Lower lobe of right lung (tissue), 2 donors: ENCODE results near the gene VPS26C. TPM values are rescaled to one million over a fixed set of nuclear protein-coding genes. Genes with fewer than 3 reads are reported as not detected.
"Not testable (repeated sequence)": the region's sequence is repeated elsewhere in the genome, so short reads cannot be mapped to it uniquely, and the experiment has no call there.

Experiments
- ATAC-seq, 2 donors: fragments of 200-7000 bp; cut with Tn5 transposase; one replicate each; pipeline ENCODE4 v1.9.1; 2020 to 2022; ENCODE audit warnings: mild to moderate bottlenecking in 2 of 2, moderate library complexity in 2 of 2
- DNase-seq: peaks from one replicate; pipeline ENCODE4 v3.0.0-alpha.2; 2020
- H3K27ac ChIP-seq: fragments of 200-600 bp; one replicate; pipeline ENCODE4 v1.8.0; 2022
- H3K27me3 ChIP-seq: fragments of 200-600 bp; one replicate; pipeline ENCODE4 v1.8.0; 2022; ENCODE audit warnings: low read depth
- H3K36me3 ChIP-seq: fragments of 200-600 bp; one replicate; pipeline ENCODE4 v1.8.0; 2022; ENCODE audit warnings: mild to moderate bottlenecking
- H3K4me1 ChIP-seq: fragments of 200-600 bp; one replicate; pipeline ENCODE4 v1.8.0; 2022
- H3K4me3 ChIP-seq: fragments of 200-600 bp; one replicate; pipeline ENCODE4 v1.8.0; 2022; ENCODE audit warnings: mild to moderate bottlenecking
- H3K9me3 ChIP-seq: fragments of 200-600 bp; one replicate; pipeline ENCODE4 v1.8.0; 2022
- intact Hi-C: fragments of 100-400 bp; cut with DNase I; formaldehyde crosslinking; loops from one replicate; pipeline ENCODE4 v1.11.0; 2022
- total RNA-seq: library from RNA; stranded (reverse); fragmentation: NEBNext Ultra II Directional; extraction: Animal tissue kit (Norgen Biotek cat#: 25700); gene quantifications from one replicate; pipeline ENCODE4 v1.2.1, GENCODE V29; 2021
- TF ChIP-seq, protein P1 (sequence below): fragments of 200-600 bp; IDR thresholded peaks from one replicate; pipeline ENCODE4 v1.8.0; 2022; ENCODE audit warnings: antibody characterized with exemption, mild to moderate bottlenecking
- donor health status: DM: no; HTN: yes; CAD: no; lungs with severe emphysema.

Gene VPS26C
- total RNA-seq, 1 donor from 2014 or later = 62.2 TPM

DNA sequence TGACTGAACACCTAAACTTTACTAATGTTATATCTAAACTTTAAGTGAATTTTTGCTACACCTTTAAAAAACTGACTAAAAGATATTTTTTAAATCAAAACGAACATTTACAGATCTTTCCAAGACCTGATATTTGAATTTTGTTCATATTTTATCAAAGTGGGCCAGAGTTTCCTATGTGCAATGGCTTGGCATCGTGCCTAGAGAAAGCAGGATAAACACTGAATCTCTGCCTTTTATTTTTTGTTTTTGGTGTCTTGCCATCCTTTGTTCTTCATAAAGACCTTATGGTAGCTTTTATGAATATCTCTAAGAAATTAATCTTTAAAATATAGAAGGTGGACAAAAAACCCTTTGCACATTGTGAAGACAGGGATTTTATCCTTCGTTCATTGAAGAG lies 25.8 kb upstream of the VPS26C start:
- H3K27ac ChIP-seq = no peak overlapping the region
- H3K4me1 ChIP-seq = peaks cover 7% of the 10 kb centered on the region
- H3K9me3 ChIP-seq = no peaks in the 10 kb centered on the region
- TF ChIP-seq, protein P1, sequence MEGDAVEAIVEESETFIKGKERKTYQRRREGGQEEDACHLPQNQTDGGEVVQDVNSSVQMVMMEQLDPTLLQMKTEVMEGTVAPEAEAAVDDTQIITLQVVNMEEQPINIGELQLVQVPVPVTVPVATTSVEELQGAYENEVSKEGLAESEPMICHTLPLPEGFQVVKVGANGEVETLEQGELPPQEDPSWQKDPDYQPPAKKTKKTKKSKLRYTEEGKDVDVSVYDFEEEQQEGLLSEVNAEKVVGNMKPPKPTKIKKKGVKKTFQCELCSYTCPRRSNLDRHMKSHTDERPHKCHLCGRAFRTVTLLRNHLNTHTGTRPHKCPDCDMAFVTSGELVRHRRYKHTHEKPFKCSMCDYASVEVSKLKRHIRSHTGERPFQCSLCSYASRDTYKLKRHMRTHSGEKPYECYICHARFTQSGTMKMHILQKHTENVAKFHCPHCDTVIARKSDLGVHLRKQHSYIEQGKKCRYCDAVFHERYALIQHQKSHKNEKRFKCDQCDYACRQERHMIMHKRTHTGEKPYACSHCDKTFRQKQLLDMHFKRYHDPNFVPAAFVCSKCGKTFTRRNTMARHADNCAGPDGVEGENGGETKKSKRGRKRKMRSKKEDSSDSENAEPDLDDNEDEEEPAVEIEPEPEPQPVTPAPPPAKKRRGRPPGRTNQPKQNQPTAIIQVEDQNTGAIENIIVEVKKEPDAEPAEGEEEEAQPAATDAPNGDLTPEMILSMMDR = no peak
- no peaks in the 10 kb centered on the region for H3K27me3 ChIP-seq
- H3K4me3 ChIP-seq = no peak overlapping the region
- intact Hi-C loops = no loop called here
- ATAC-seq (no peak), DNase-seq (no peak)
- H3K36me3 ChIP-seq = no peaks in the 10 kb centered on the region

DNA sequence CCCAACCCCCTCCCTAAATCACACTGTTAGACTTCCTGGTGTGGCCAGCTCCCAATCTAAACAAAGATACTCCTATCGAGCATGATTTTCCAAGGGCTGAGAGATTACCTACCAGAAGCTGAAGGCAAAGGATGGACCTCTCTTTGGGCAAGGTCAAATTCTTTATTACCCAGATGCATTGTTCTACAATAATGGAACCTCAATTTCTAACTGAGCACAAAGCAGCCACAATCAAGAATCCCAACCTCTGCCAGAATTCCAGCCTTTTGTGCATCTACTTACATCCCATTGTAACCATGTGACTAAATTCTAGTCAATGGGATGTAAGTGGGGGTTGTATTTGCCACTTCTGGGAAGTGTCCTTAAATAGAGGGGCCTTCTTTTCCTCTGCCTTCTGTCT lies 24.9 kb upstream of the VPS26C start:
- Histone ChIP-seq H3K27me3 (no peaks in the 10 kb centered on the region), H3K9me3 (no peaks in the 10 kb centered on the region), H3K4me3 (no peak overlapping the region), H3K4me1 (peaks cover 7% of the 10 kb centered on the region), H3K27ac (no peak overlapping the region), H3K36me3 (no peaks in the 10 kb centered on the region)
- DNase-seq (no peak), ATAC-seq (no peak)
- TF ChIP-seq, protein P1 = no peak
- intact Hi-C loops = no loop called here

DNA sequence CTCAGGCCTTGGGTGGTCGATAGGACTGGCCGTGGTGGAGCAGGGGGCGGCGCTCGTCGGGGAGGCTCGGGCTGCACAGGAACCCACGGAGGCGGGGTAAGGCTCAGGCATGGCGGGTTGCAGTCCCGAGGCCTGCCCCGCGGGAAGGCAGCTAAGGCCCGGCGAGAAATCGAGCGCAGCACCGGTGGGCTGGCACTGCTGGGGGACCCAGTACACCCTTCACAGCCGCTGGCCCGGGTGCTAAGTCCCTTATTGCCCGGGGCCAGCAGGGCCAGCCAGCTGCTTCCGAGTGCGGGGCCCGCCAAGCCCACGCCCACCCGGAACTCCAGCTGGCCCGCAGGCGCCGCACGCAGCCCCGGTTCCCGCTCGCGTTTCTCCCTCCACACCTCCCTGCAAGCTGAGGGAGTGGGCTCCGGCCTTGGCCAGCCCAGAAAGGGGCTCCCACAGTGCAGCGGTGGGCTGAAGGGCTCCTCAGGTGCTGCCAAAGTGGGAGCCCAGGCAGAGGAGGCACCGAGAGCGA lies 16.1 kb upstream of the VPS26C start:
- H3K27ac ChIP-seq, H3K27me3 ChIP-seq, intact Hi-C loops, DNase-seq, H3K36me3 ChIP-seq, H3K9me3 ChIP-seq, ATAC-seq, H3K4me3 ChIP-seq, H3K4me1 ChIP-seq: not testable (repeated sequence)

DNA sequence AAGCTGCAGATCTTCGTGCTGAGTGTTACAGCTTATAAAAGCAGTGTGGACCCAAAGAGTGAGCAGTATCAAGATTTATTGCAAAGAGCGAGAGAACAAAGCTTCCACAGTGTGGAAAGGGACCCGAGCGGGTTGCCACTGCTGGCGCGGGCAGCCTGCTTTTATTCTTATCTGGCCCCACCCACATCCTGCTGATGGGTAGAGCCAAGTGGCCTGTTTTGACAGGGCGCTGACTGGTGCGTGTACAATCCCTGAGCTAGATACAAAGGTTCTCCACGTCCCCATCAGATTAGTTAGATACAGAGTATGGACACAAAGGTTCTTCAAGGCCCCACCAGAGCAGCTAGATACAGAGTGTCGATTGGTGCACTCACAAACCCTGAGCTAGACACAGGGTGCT lies 15.5 kb upstream of the VPS26C start:
- intact Hi-C loops, DNase-seq, H3K9me3 ChIP-seq, H3K4me1 ChIP-seq, H3K36me3 ChIP-seq, ATAC-seq, H3K27me3 ChIP-seq, H3K27ac ChIP-seq: not testable (repeated sequence)
- peak overlapping the region; percentile 30 for H3K4me3 ChIP-seq

DNA sequence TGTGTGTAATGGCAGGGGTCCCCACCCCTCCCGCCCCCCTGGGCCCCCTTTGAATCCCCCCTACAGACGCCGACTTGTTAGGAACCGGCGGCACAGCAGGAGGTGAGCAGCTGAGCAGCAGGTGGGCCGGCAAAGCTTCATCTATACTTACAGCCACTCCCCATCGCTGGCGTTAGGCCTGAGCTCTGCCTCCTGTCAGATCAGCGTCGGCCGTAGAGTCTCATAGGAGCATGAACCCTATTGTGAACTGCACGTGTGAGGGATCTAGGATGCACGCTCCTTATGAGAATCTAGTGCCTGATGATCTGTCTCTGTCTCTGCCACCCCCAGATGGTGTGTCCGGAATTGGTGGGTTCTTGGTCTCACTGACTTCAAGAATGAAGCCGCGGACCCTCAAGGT lies 14.9 kb upstream of the VPS26C start:
- DNase-seq = no peak
- intact Hi-C loops = no loop called here
- ATAC-seq = no peak
- no peak overlapping the region for H3K27ac ChIP-seq
- no peaks in the 10 kb centered on the region for H3K36me3 ChIP-seq
- TF ChIP-seq, protein P1 = no peak
- H3K4me3 ChIP-seq = peak overlapping the region; percentile 30
- no peaks in the 10 kb centered on the region for H3K27me3 ChIP-seq
- no peaks in the 10 kb centered on the region for H3K9me3 ChIP-seq
- H3K4me1 ChIP-seq = no peaks in the 10 kb centered on the region

DNA sequence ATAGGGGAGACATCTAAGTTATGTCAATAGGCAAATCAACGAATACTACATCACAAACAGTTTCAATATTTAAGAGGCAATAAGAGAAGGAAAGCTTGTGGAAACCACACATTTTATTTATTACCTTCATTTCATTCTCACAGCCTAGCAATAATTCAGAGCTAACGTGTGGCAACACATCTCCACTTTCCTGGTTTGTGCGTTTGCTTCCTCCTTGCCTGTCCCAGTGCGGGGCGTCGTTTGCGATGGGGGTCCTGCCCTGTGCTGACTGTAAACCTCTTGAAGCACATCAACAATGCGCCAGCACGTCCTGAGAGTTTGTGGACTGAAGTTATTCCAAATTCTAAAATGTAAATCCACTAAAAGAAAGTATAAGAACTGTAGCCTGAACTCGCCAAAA lies 14.4 kb upstream of the VPS26C start:
- no peaks in the 10 kb centered on the region for H3K4me1 ChIP-seq
- DNase-seq = no peak

DNA sequence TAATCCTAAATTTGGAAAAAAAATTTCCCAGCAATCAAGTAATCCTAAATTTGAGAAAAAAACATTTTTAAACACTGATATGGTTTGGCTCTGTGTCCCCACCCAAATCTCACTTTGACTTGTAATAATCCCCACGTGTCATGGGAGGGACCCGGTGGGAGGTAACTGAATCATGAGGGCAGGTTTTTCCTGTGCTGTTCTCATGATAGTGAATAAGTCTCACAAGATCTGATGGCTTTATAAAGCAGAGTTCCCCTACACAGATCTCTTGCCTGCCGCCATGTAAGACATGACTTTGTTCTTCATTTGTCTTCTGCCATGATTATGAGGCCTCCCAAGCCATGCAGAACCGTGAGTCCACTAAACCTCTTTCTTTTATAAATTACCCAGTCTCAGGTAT lies 12.1 kb upstream of the VPS26C start:
- ATAC-seq, H3K9me3 ChIP-seq, DNase-seq, H3K27ac ChIP-seq, intact Hi-C loops, H3K4me3 ChIP-seq, H3K4me1 ChIP-seq, H3K36me3 ChIP-seq, H3K27me3 ChIP-seq: not testable (repeated sequence)

More for the DNA sequence above, 14.4 kb upstream of the VPS26C start:
- TF ChIP-seq, protein P1 = no peak
- Histone ChIP-seq H3K9me3 (no peaks in the 10 kb centered on the region), H3K27me3 (no peaks in the 10 kb centered on the region), H3K36me3 (no peaks in the 10 kb centered on the region), H3K27ac (no peak overlapping the region), H3K4me3 (peak overlapping the region; percentile 30)
- intact Hi-C loops = no loop called here
- ATAC-seq = no peak
